ENCODE results near the gene DMAP1. TPM values are rescaled to one million over a fixed set of nuclear protein-coding genes. Genes with fewer than 3 reads are reported as not detected.

The DMAP1 gene
- total and polyA plus RNA-seq, 8 donors = 29.7 to 141 (median 66.6) TPM

DNA sequence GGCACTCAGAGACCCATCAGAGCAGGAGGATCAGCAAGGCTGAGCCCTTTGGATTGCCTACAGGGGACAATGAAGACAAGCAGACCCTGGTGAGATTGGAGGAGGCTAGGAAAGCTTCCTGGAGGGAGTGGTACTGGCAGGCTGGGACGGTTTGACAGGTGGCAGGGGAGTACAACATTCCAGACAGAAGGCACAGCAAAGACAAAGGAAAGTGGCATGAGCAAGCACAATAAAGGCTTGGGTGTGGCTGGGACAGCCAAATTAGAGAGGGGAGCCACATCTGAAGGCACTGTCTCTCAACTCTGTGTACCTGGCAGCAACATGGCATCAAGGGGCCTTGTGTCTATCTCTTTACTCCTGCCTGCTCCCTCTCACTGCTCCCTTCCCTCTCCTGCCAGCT lies 38.2 kb downstream of the DMAP1 start:
- H3K4me1 ChIP-seq = peaks cover 0 to 4% (median 0%) of the 10 kb centered on the region in 4 donors
- intact Hi-C loops (cut with DNase I; ENCODE audit: low total_unique reads) = no loop called here
- no peak for TF ChIP-seq POLR2AphosphoS5 (IDR thresholded peaks at IDR 0.05)
- TF ChIP-seq POLR2A (IDR thresholded peaks at IDR 0.05) = no peak
- no peak for TF ChIP-seq EP300 (IDR thresholded peaks at IDR 0.05)
- no peak for TF ChIP-seq CTCF (IDR thresholded peaks at IDR 0.05)
- H3K9me3 ChIP-seq = no peaks in the 10 kb centered on the region
- no peak for DNase-seq
- H3K27ac ChIP-seq = no peak overlapping the region
- no peaks in the 10 kb centered on the region for H3K27me3 ChIP-seq
- peaks cover 5 to 39% (median 20%) of the 10 kb centered on the region in 4 donors for H3K36me3 ChIP-seq
- H3K4me3 ChIP-seq = no peak overlapping the region
- 73 to 93% (median 90%) methylated on average over 1 of the region's 1 CpG for WGBS, 5 donors

DNA sequence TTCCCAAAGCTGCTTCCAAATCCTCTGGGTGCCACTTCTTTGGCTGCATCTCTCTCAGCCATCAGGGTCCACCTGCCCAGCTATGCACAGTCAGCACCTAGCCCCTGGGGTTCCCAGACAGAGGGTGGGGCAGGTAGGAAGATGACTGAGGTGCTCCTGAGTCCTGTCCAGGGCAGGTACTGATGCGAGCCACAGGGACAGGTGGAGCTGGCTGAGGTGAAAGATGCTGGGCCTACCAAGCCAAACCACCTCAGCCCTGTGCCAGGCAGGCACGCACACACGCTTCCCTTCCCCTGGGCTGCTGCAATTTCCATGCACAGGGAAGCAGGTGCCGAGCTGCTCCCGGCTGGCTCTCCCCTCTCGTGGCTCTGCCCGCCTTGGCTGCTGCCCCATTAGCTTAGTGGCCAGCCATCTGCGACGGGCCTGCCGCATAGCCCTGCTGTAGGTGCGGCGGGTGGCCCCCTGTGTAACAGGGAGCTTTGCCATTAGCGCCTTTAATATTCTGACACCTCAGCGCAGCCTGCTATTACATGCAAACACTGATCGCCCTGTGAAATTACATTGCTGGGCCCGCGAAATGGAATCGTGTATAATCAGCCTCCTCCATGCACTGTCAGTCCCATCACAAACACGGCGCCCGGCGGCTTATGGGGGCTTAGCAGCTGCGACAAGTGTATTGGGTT lies 38.9 kb downstream of the DMAP1 start:
- Histone ChIP-seq H3K9me3 (no peaks in the 10 kb centered on the region), H3K4me1 (peaks cover 0 to 4% (median 0%) of the 10 kb centered on the region in 4 donors), H3K27ac (no peak overlapping the region), H3K4me3 (no peak overlapping the region), H3K27me3 (no peaks in the 10 kb centered on the region), H3K36me3 (peaks cover 0 to 39% (median 22%) of the 10 kb centered on the region in 4 donors)
- no peak for TF ChIP-seq POLR2A (IDR thresholded peaks at IDR 0.05)
- WGBS, 5 donors = 93 to 95% (median 94%) methylated on average over 22 to 23 of the region's 23 CpGs
- DNase-seq = no peak
- intact Hi-C loops (cut with DNase I; ENCODE audit: low total_unique reads) = no loop called here

GRCh38 chr1:44254392-44254910 lies 41.2 kb downstream of the DMAP1 start:
- no peak for TF ChIP-seq CTCF (IDR thresholded peaks at IDR 0.05)
- TF ChIP-seq EP300 (IDR thresholded peaks at IDR 0.05) = no peak
- TF ChIP-seq POLR2AphosphoS5 (IDR thresholded peaks at IDR 0.05) = no peak
- no peak for TF ChIP-seq POLR2A (IDR thresholded peaks at IDR 0.05)
- H3K27ac ChIP-seq = no peak overlapping the region
- H3K36me3 ChIP-seq = peaks cover 0 to 37% (median 15%) of the 10 kb centered on the region in 4 donors
- intact Hi-C loops (cut with DNase I; ENCODE audit: low total_unique reads) = no loop called here
- no peak for DNase-seq
- H3K4me1 ChIP-seq = peaks cover 0 to 4% (median 0%) of the 10 kb centered on the region in 4 donors
- no peaks in the 10 kb centered on the region for H3K27me3 ChIP-seq
- no peak overlapping the region for H3K4me3 ChIP-seq
- no peaks in the 10 kb centered on the region for H3K9me3 ChIP-seq
- 89 to 97% (median 95%) methylated on average over 4 of the region's 4 CpGs for WGBS, 5 donors

GRCh38 chr1:44256762-44257554 lies 43.7 kb downstream of the DMAP1 start:
- 85 to 94% (median 92%) methylated on average over 10 of the region's 10 CpGs for WGBS, 5 donors
- H3K4me1 ChIP-seq = peaks cover 0 to 15% (median 10%) of the 10 kb centered on the region in 4 donors
- intact Hi-C loops (cut with DNase I; ENCODE audit: low total_unique reads) = no loop called here
- H3K9me3 ChIP-seq = no peaks in the 10 kb centered on the region
- peaks cover 0 to 30% (median 11%) of the 10 kb centered on the region in 4 donors for H3K36me3 ChIP-seq
- no peak for DNase-seq
- TF ChIP-seq POLR2A (IDR thresholded peaks at IDR 0.05) = no peak
- TF ChIP-seq POLR2AphosphoS5 (IDR thresholded peaks at IDR 0.05) = no peak
- TF ChIP-seq CTCF (IDR thresholded peaks at IDR 0.05) = no peak
- no peak overlapping the region for H3K4me3 ChIP-seq
- H3K27me3 ChIP-seq = no peaks in the 10 kb centered on the region
- no peak overlapping the region for H3K27ac ChIP-seq
